K562 (cell line): Measurements from ENCODE around the gene DTYMK. TPM values are rescaled to one million over a fixed set of nuclear protein-coding genes. Genes with fewer than 3 reads are reported as not detected.

ENCODE experiments used
- BACH1 ChIP-seq: fragments of 200-800 bp; sonication (Bioruptor generic); IDR thresholded peaks from 2 replicates; pipeline ENCODE4 v1.6.1; 2016; ENCODE audit warnings: missing genetic modification characterization, missing compliant biosample characterization
- BHLHE40 ChIP-seq: IDR thresholded peaks from 2 replicates; pipeline ENCODE4 v1.6.1; 2011; ENCODE audit warnings: low read length, improper control_type of control experiment
- CTCF ChIP-seq, 3 experiments: IDR thresholded peaks in 2 of 3; conservative IDR thresholded peaks in 1 of 3; 2 replicates each; pipeline ENCODE4 v1.5.1; 2011 to 2012; ENCODE audit warnings: low read length in 3 of 3, mild to moderate bottlenecking in 3 of 3, control low read depth in 2 of 3, improper control_type of control experiment in 1 of 3, inconsistent platforms in 1 of 3, low read depth in 1 of 3, mixed read lengths in 1 of 3, moderate library complexity in 1 of 3; ENCODE audit not compliant: insufficient read depth in 2 of 3
- DACH1 ChIP-seq: fragments of 450-650 bp; IDR thresholded peaks from 2 replicates; pipeline ENCODE4 v1.6.1; 2018; ENCODE audit not compliant: partially characterized antibody
- HDAC2 ChIP-seq: fragments of 450-650 bp; IDR thresholded peaks from 2 replicates; pipeline ENCODE4 v1.6.1; 2016; ENCODE audit warnings: mild to moderate bottlenecking
- HNRNPLL ChIP-seq: fragments of 200-400 bp; formaldehyde crosslinking; IDR thresholded peaks from 2 replicates; pipeline ENCODE4 v1.6.1; 2017; ENCODE audit warnings: low read length, low read depth, mild to moderate bottlenecking; ENCODE audit not compliant: poor library complexity, severe bottlenecking
- NRF1 ChIP-seq, 2 experiments: fragments of 450-650 bp; IDR thresholded peaks in 1 of 2; conservative IDR thresholded peaks in 1 of 2; 2 replicates each; pipeline ENCODE4 v1.6.1; 2014; ENCODE audit warnings: mild to moderate bottlenecking in 2 of 2
- RREB1 ChIP-seq: fragments of 250-450 bp; sonication (Bioruptor Pico); IDR thresholded peaks from 2 replicates; pipeline ENCODE4 v1.4.0; 2020
- SMAD3 ChIP-seq: fragments of 450-650 bp; formaldehyde crosslinking; conservative IDR thresholded peaks from 2 replicates; pipeline ENCODE4 v1.4.0; 2020; ENCODE audit warnings: mild to moderate bottlenecking
- YY1 ChIP-seq, 3 experiments: IDR thresholded peaks; 2 replicates each; pipeline ENCODE4 v1.6.1; 2011; ENCODE audit warnings: low read length in 2 of 3, mild to moderate bottlenecking in 2 of 3, moderate library complexity in 2 of 3, borderline replicate concordance in 1 of 3, control low read depth in 1 of 3, low read depth in 1 of 3; ENCODE audit not compliant: insufficient read depth in 3 of 3, insufficient replicate concordance in 2 of 3, control insufficient read depth in 1 of 3, insufficient read length in 1 of 3; ENCODE audit errors: extremely low read depth in 1 of 3
- polyA plus RNA-seq, 8 experiments: library from polyadenylated mRNA; depleted of rRNA in 4 of 8; stranded (reverse) in 5 of 8; unstranded in 3 of 8; fragments of >200 nt; fragmentation: Nextera tagmentation in 2 of 8; fragmentation: Illumina TruSeq in 1 of 8; extraction: Ambion mirVana in 2 of 8; extraction: Trizol in 1 of 8; gene quantifications; 2 replicates each; pipeline versions ENCODE4 v1.2.1 to v1.2.3, GENCODE V29; 2011 to 2014; ENCODE audit warnings: inconsistent platforms in 1 of 8, missing spikeins in 1 of 8
- total RNA-seq, 7 experiments: library from RNA; depleted of rRNA in 6 of 7; stranded (reverse); fragments of >200 nt in 6 of 7; fragmentation: Illumina TruSeq in 2 of 7; extraction: Trizol in 2 of 7; gene quantifications; 2 replicates each; pipeline versions ENCODE4 v1.2.1 to v1.2.3, GENCODE V29; 2011 to 2021; ENCODE audit warnings: low replicate concordance in 1 of 7
- TF ChIP-seq, protein P1 (sequence below): fragments of 200-800 bp; sonication (Bioruptor generic); IDR thresholded peaks from 2 replicates; pipeline ENCODE4 v1.6.1; 2017; ENCODE audit warnings: missing genetic modification characterization, missing compliant biosample characterization
- TF ChIP-seq, protein P2 (sequence below): sonication (generic); formaldehyde crosslinking; IDR thresholded peaks from 2 replicates; pipeline ENCODE4 v1.8.1; 2023; ENCODE audit warnings: mild to moderate bottlenecking, missing genetic modification reagents
- TF ChIP-seq, protein P3 (sequence below): sonication (generic); formaldehyde crosslinking; IDR thresholded peaks from 2 replicates; pipeline ENCODE4 v1.9.0; 2022; ENCODE audit warnings: mild to moderate bottlenecking, missing genetic modification reagents

DTYMK gene
- total and polyA plus RNA-seq, 9 of the 15 experiments (the other 6 are each of a cell fraction or from before 2014, with no cell fraction given) = 8.2 to 85.0 (median 47.9) TPM

DNA sequence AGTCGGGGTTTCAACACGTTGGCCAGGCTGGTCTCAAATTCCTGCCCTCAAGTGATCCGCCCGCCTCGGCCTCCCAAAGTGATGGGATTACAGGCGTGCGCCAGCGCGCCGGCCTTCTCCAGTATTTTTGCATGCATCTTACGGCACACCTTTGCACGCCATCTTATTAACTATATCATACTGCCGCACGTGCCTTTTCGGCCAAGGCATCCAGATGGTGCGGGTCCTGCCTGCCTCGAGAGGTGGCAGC, 14.5 kb upstream of the DTYMK start (continued):
- TF ChIP-seq, protein P1, sequence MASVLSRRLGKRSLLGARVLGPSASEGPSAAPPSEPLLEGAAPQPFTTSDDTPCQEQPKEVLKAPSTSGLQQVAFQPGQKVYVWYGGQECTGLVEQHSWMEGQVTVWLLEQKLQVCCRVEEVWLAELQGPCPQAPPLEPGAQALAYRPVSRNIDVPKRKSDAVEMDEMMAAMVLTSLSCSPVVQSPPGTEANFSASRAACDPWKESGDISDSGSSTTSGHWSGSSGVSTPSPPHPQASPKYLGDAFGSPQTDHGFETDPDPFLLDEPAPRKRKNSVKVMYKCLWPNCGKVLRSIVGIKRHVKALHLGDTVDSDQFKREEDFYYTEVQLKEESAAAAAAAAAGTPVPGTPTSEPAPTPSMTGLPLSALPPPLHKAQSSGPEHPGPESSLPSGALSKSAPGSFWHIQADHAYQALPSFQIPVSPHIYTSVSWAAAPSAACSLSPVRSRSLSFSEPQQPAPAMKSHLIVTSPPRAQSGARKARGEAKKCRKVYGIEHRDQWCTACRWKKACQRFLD (CRISPR knock-in tag) = 0 out of 2 replicates have a peak, but pooled peaks have one; percentile 74
- TF ChIP-seq CTCF (IDR thresholded peaks at IDR 0.05 in 2 of 3, conservative IDR thresholded peaks at IDR 0.05 in 1 of 3; ENCODE audit: insufficient read depth in 2 of 3, low read depth in 1 of 3, low read length in 3 of 3) (peak in 1 of 3 experiments; percentile 50; a peak in 3 of 6 replicates), YY1 (IDR thresholded peaks at IDR 0.05; ENCODE audit: borderline replicate concordance in 1 of 3, control insufficient read depth in 1 of 3, extremely low read depth in 1 of 3, insufficient read depth in 3 of 3, insufficient read length in 1 of 3, insufficient replicate concordance in 2 of 3, low read depth in 1 of 3, low read length in 2 of 3) (peak in 1 of 3 experiments; percentile 33), BHLHE40 (peak; percentile 88), NRF1 (conservative IDR thresholded peaks at IDR 0.05 in 1 of 2, IDR thresholded peaks at IDR 0.05 in 1 of 2) (peak in 1 of 2 experiments; percentile 3; a peak in 1 of 4 replicates), HDAC2 (0 out of 2 replicates have a peak, but pooled peaks have one; percentile 26), SMAD3 (CRISPR knock-in tag) (no peak), DACH1 (no peak), RREB1 (CRISPR knock-in tag) (no peak), BACH1 (no peak), HNRNPLL (peak; percentile 21)
- TF ChIP-seq, protein P2, sequence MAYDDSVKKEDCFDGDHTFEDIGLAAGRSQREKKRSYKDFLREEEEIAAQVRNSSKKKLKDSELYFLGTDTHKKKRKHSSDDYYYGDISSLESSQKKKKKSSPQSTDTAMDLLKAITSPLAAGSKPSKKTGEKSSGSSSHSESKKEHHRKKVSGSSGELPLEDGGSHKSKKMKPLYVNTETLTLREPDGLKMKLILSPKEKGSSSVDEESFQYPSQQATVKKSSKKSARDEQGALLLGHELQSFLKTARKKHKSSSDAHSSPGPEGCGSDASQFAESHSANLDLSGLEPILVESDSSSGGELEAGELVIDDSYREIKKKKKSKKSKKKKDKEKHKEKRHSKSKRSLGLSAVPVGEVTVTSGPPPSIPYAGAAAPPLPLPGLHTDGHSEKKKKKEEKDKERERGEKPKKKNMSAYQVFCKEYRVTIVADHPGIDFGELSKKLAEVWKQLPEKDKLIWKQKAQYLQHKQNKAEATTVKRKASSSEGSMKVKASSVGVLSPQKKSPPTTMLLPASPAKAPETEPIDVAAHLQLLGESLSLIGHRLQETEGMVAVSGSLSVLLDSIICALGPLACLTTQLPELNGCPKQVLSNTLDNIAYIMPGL (CRISPR knock-in tag) = 0 out of 2 replicates have a peak, but pooled peaks have one; percentile 72
- TF ChIP-seq, protein P3, sequence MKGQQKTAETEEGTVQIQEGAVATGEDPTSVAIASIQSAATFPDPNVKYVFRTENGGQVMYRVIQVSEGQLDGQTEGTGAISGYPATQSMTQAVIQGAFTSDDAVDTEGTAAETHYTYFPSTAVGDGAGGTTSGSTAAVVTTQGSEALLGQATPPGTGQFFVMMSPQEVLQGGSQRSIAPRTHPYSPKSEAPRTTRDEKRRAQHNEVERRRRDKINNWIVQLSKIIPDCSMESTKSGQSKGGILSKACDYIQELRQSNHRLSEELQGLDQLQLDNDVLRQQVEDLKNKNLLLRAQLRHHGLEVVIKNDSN = 0 out of 2 replicates have a peak, but pooled peaks have one; percentile 14
